KOPT-K1 (cell line): ENCODE results near the gene CFL1.
A peak's percentile ranks its signal among the peaks of the same experiment; 100 is the strongest.
"Not testable (repeated sequence)": the region's sequence is repeated elsewhere in the genome, so short reads cannot be mapped to it uniquely, and the experiment has no call there.

ENCODE experiments used
- H3K27ac ChIP-seq: fragments of 200-600 bp; sonication (generic); 2 replicates; pipeline ENCODE4 v1.5.1; 2016; ENCODE audit warnings: antibody characterized with exemption, mild to moderate bottlenecking, low read depth, low read length; ENCODE audit not compliant: poor library complexity, severe bottlenecking
- H3K36me3 ChIP-seq: fragments of 200-600 bp; sonication (generic); 2 replicates; pipeline ENCODE4 v1.5.1; 2017; ENCODE audit warnings: antibody characterized with exemption, mild to moderate bottlenecking, low read length, moderate library complexity; ENCODE audit not compliant: insufficient read depth
- H3K9me3 ChIP-seq: fragments of 200-600 bp; sonication (generic); 2 replicates; pipeline ENCODE4 v1.5.1; 2017; ENCODE audit warnings: antibody characterized with exemption, low read length, mild to moderate bottlenecking; ENCODE audit not compliant: insufficient read depth, poor library complexity, severe bottlenecking

The CFL1 gene

DNA sequence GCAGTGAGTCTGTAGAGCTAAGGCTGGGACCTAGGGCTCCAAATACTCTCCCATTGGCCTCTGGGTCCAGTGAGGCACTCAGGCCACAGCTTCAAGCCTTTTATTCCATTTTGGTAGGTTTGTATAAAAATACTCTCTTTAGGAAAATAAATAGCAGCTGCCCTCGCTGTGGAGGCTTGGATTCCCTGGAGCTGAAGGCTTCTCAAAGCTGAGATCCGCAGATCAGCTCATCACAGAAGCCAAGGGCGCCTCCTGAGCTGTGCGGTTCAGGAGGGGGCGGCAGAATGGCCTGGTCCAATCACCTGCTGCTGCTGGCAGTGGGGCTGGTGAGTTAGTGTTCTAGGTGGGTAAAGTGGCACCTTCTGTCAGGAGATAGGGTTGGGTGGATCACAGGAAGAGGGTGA, 34.2 kb upstream of the CFL1 start:
- peak overlapping the region; percentile 71 for H3K27ac ChIP-seq
- not testable (repeated sequence) for H3K9me3 ChIP-seq, H3K36me3 ChIP-seq

DNA sequence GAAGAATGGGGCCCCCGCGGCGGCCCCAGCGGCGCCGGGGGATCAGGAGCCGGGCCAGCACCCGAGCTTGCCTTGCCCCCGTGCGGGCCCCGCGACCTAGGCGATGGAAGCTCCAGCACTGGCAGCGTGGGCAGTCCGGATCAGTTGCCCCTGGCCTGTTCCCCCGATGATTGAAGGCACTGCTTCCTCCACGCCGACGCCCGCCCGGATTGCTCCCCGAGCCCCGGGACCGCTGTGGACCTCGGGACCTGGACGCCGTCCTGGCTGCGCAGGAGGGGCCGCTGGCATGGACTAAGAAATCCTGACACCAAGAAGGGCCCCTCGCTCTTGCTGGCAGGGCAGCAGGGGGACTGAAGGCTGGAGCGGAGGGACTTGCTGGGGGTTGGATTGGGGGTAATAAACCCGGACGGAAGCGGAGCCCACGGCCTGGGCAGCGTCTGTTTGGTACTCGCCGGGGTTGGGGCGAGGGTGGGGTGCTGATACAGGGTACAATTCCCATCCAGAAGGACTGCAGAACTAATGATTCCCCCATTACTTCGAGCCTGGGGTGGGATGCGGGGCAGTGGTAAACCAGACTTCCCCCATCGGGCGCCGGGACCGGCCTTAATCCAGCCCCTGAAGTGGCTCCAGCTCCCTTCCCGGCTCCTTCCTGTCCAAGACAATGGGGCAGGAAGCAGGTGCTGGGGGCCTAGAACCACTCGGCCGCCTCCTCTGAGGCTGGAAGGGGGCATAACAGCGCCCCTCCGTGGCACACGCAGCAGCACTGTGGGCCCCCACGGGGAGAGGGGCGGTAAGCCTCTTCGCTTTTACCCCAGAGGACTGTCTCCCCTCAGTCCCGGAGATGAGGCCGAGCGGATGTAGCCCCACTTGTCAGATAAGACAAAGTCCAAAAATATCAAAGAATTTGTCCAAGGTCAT, 33.5 kb upstream of the CFL1 start:
- Histone ChIP-seq H3K27ac (peak overlapping the region; percentile 71), H3K9me3 (no peaks in the 10 kb centered on the region), H3K36me3 (peaks cover 5% of the 10 kb centered on the region)

DNA sequence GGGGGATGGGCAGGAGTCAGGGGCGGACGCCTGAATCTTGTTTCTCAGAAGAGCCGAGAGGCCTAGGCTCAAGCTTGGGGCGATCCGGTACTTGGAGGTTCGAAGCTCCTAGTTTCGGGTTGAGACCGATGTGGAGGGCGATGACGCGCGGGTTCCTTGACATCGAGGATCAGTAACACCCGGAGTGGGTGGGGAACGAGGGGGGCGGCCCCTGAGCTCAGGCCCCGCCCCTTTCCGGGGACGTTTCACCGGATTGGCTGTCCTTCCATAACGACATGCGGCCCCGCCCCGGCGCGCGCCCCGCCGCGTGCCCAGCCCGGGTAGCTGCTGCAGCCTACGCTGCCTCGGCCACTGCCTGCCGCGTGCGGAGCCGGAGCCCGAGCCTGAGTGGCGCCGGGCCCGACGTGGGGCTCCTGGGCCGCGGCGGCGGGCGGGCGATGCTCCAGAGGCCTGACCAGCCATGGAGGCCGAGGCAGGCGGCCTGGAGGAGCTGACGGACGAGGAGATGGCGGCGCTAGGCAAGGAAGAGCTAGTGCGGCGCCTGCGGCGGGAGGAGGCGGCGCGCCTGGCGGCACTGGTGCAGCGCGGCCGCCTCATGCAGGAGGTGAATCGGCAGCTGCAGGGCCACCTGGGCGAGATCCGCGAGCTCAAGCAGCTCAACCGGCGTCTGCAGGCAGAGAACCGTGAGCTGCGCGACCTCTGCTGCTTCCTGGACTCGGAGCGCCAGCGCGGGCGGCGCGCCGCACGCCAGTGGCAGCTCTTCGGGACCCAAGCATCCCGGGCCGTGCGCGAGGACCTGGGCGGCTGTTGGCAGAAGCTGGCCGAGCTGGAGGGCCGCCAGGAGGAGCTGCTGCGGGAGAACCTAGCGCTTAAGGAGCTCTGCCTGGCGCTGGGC, 32.6 kb upstream of the CFL1 start, which contains the start of gene CCDC85B:
CCDC85B (plus strand) TSS at position 350 of the 895 bp plus-strand sequence; CDS start at position 461, 111 bp downstream.
- H3K9me3 ChIP-seq: no peaks in the 10 kb centered on the region
- H3K36me3 ChIP-seq: peaks cover 14% of the 10 kb centered on the region
- peak within 1 kb of the TSS; percentile 71 for H3K27ac ChIP-seq

DNA sequence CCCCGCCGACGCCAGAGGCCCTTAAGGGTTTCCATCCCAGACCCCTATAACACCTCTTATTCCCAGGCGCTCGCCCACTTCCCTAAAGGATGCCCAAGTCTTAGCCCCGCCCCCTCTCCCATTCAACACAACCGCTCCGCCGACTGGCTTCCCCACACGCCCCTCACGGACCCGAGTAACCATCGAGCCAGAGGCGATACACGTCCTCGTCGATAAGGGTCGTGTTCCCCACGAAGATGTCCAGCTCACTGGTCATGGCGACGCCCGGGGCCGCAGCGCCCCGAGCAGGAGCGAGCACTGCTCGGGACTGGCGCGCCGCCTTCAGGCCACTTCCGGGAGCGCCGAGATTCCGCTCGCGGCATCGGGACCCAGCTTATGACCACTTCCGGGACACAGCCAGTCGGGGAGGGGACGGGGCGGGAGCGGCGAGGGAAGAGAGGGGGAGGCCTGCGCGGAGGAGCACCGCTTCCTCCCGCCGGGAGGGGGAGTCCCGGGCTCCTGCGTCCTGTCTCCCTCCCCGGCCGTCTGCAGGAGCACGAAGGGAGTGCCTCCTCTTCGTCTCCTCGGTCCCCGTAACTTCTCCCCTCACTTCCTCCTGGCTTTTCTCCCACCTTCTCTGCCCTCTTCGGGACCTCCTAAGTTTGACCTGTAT, 30.3 kb upstream of the CFL1 start, which contains the start of gene FIBP:
FIBP (minus strand) TSS at position 309 of the 652 bp plus-strand sequence; CDS start at position 256, 53 bp downstream.
- Histone ChIP-seq H3K9me3 (no peaks in the 10 kb centered on the region), H3K36me3 (peaks cover 37% of the 10 kb centered on the region), H3K27ac (peak within 1 kb of the TSS; percentile 71)

DNA sequence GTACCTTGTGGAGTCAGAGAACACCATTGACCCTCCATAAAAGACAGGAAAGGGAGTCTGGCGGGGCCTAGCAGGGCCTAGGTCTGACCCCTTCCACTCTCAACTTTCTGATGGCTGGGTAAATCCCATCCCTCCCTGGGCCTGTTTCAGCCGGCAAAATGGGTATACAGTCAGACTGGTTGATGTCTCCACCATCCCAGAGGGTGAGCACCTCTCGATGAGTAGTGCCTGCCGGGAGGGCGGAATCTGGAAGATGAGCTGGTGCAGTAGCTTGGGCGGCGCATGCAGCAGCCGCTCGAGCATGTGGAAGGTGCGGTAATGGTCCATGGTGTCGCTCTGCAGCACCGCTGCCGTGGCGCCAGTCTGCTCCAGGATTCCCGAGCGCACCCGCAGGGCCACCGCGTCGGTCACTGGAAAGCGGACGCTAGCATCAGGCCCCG, 29.8 kb upstream of the CFL1 start:
- Histone ChIP-seq H3K27ac (peak overlapping the region; percentile 71), H3K36me3 (peaks cover 42% of the 10 kb centered on the region), H3K9me3 (no peaks in the 10 kb centered on the region)

DNA sequence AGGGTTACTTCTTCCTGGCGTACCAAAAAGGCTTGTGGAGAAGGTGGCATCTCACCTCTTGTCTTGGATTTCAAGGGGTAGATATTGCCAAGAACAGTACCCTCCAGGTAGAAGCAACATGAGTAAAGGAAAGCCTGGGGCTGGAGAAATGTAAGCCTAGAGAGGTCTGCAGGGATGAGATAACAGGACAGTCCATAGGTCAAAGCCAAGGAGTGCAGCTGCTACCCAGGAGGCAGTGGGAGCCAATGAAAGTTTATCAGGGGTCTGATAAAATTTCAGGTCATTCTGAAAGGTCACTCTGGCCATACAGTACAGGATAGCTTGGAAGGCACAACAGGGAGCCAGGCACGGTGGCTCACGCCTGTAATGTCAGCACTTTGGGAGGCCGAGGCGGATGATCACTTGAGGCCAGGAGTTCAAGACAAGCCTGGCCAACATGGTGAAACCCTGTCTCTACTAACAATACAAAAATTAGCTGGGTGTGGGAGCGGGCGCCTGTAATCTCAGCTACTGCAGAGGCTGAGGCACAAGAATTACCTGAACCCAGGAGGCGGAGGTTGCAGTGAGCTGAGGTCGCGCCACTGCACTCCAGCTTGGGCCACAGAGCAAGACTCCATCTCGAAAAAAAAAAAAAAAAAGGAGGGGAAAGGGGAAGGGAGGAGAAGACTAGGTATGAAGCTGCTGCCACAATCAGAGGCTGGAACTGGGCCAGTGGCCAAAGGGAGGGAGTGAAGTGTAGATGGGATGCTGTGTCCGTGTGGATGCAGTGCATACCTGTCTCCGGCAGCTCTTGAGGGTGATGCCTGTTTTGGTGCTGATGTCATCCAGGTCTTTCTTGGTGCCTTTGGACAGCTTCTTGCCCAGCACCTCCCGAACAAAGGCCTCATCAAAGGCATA, 29.1 kb upstream of the CFL1 start:
- peak overlapping the region; percentile 71 for H3K27ac ChIP-seq
- H3K36me3 ChIP-seq: peaks cover 49% of the 10 kb centered on the region
- no peaks in the 10 kb centered on the region for H3K9me3 ChIP-seq

DNA sequence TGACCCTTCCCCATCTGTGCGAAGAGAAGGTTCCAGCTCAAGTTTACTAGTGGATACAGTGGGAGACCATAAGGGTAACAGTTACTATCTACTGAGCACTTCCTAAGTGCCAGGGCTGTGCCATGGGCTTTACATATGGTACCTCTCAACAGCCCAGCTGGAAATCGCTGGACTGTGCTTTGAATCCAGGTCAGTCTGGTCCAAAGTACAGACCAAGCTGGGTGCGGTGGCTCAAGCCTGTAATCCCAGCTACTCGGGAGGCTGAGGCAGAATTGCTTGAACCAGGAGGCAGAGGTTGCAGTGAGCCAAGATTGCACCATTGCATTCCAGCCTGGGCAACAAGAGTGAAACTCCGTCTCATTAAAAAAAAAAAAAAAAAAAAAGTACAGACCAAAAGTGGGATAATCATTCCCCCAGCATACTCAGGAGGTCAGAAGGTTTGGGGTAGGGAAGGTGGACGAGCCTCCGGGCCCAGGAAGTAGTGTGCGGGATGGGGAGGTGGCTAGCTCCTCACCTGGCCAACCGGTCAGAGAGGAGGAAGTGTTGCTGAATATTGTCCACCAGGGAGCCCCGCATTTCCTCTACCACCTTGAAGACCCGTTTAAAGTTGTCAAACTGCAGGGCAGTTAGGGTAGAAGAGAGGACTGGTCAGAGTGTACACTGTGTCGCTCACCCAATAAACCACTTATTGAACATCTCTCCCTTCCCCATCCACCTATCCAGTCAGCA, 28.0 kb upstream of the CFL1 start:
- H3K9me3 ChIP-seq: no peaks in the 10 kb centered on the region
- H3K36me3 ChIP-seq: peaks cover 56% of the 10 kb centered on the region
- no peak overlapping the region for H3K27ac ChIP-seq

DNA sequence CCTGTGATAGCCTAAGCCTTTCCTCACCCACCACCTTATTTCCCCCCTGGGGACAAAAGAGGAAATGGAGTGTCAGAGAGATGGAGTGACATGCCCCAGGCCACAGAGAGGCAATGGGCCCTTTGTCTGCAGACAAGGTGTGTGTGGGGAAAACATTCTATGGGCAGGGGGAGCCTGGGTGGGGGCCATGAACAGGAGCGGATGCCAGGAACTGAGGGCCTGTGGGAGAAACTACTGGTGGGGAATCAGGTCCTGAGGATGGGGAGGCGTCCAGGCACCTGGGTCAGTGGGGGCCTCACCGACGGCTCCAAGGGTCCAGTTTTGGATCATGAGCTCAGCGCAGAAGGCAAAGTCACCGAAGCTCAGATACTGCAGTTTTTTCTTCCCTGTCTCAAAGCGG, 27.3 kb upstream of the CFL1 start:
- Histone ChIP-seq H3K9me3 (no peaks in the 10 kb centered on the region), H3K36me3 (peaks cover 56% of the 10 kb centered on the region), H3K27ac (no peak overlapping the region)

DNA sequence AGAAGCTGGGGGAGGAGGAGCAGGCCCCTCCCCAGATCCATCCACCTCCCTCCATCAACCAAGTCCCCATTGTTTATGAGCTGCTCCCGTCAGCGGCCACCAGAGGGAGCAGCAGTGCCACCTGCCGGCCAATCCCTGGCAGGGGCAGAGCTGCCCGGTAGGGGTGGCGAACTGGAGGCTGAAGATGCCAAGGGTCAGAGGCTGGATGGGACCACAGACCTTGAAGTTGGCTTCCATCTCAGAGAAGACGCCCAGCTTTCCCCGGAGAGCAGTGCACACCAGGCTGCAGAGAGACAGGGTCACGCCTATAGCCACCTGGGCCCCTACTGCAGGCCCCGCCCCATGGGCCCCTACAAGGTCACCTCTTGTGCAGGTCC, 26.7 kb upstream of the CFL1 start:
- peaks cover 56% of the 10 kb centered on the region for H3K36me3 ChIP-seq
- no peak overlapping the region for H3K27ac ChIP-seq
- H3K9me3 ChIP-seq: no peaks in the 10 kb centered on the region

DNA sequence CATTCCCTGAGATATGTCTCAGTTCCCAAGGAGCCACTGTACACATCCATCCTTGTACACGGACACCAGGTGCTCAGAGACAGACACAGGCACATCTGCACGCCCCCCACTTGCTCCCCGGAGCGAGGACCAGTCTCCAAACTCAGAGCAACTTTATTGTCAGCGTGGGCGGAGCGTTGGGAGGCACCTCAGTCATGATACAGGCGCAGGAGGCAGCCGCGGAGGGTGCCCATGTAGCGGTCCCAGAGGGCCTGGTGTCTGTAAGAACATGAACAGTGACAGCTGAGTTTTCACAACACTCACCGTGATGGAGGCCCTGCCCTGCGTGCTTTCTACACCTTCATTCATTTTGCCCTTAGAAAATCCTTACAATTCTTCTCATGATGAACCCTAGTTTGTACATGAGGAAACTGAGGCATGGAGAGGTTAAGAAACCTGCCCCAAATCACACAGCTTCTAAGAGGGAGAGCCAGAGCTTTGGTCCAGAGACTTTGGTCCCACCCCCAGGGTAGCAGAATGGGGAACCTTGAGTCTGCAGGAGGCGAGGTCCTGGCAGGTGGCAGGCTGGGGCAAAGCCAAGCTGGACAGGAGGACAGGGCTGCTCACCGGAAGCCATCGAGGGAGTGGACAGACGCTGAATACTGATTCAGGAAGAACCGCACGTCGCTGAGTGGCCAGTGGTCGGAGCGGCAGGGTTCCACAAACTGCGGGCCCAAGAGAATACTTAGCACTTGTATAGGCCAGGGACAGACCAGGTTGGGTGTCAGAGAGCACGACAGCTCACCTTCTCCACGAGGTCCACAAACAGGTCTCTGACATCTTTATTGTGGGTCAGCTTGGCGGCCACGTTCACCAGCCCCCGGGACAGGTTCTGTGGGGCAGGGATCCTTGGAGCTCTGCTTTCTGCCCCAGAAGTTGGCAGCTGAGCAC, 26.1 kb upstream of the CFL1 start:
- H3K9me3 ChIP-seq: no peaks in the 10 kb centered on the region
- no peak overlapping the region for H3K27ac ChIP-seq
- H3K36me3 ChIP-seq: peaks cover 56% of the 10 kb centered on the region

DNA sequence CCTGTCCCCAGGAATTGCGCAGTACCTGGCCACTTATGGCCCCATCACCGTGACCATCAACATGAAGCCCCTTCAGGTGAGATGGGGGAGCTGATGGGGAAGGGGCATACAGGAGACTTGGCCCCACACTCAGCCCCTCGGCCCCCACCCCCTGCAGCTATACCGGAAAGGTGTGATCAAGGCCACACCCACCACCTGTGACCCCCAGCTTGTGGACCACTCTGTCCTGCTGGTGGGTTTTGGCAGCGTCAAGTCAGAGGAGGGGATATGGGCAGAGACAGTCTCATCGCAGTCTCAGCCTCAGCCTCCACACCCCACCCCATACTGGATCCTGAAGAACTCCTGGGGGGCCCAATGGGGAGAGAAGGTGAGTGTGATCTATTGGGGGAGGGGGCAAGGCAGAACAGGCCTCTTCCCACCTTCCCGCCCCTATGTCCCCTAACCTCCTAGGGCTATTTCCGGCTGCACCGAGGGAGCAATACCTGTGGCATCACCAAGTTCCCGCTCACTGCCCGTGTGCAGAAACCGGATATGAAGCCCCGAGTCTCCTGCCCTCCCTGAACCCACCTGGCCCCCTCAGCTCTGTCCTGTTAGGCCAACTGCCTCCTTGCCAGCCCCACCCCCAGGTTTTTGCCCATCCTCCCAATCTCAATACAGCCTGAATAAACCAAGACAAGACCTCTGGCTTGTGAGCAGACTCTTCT, 25.2 kb upstream of the CFL1 start:
- H3K27ac ChIP-seq: no peak overlapping the region
- H3K36me3 ChIP-seq: peaks cover 56% of the 10 kb centered on the region
- H3K9me3 ChIP-seq: no peaks in the 10 kb centered on the region
